ENCODE results near the gene MLC1. TPM values are rescaled to one million over a fixed set of nuclear protein-coding genes. Genes with fewer than 3 reads are reported as not detected.
A peak's percentile ranks its signal among the peaks of the same experiment; 100 is the strongest.

MLC1 gene
- total RNA-seq, 2 experiments from 2014 or later: 0.16 TPM; not detected in 1

GRCh38 chr22:50121202-50121740, 36.0 kb upstream of the MLC1 start:
- Histone ChIP-seq H3K36me3 (ENCODE audit: insufficient read depth, low read length) (no peaks in the 10 kb centered on the region), H3K4me2 (ENCODE audit: low read length) (no peak overlapping the region), H3K9me2 (ENCODE audit: insufficient read depth, low read length) (no peaks in the 10 kb centered on the region), H4K20me1 (ENCODE audit: insufficient read depth, low read length) (no peaks in the 10 kb centered on the region), H3K9me3 (ENCODE audit: low read length) (peaks cover 15% of the 10 kb centered on the region; the same call in 1 of the 2 replicates), H3K4me1 (ENCODE audit: insufficient read depth, low read length, poor library complexity, severe bottlenecking) (peaks cover 10% of the 10 kb centered on the region), H3K27ac (ENCODE audit: low read depth, low read length, poor library complexity, severe bottlenecking) (no peak overlapping the region), H2AFZ (ENCODE audit: low read length) (no peak overlapping the region), H3K79me2 (ENCODE audit: insufficient read depth, low read depth, low read length) (no peaks in the 10 kb centered on the region), H3K4me3 (ENCODE audit: low read depth, low read length, poor library complexity, severe bottlenecking) (no peak overlapping the region)
- intact Hi-C loops (cut with micrococcal nuclease; ENCODE audit: unreplicated experiment): no loop called here
- ChIA-PET POLR2A (no interaction called here), CTCF (ENCODE audit: unreplicated experiment) (no interaction called here)
- no TSS peak for BruUV-seq (replicated peaks)
- DNase-seq (ENCODE audit: low spot score): no peak
- TF ChIP-seq EZH2phosphoT487 (IDR thresholded peaks at IDR 0.05; ENCODE audit: borderline replicate concordance, low read depth, low read length) (no peak), CTCF (conservative IDR thresholded peaks at IDR 0.05; ENCODE audit: low read length) (no peak)

- no TSS peak for BruUV-seq (replicated peaks)
- no peaks in the 10 kb centered on the region for H3K9me2 ChIP-seq (ENCODE audit: insufficient read depth, low read length)
- TF ChIP-seq EZH2phosphoT487 (IDR thresholded peaks at IDR 0.05; ENCODE audit: borderline replicate concordance, low read depth, low read length): no peak
- no peak for TF ChIP-seq CTCF (conservative IDR thresholded peaks at IDR 0.05; ENCODE audit: low read length)
- H3K27ac ChIP-seq (ENCODE audit: low read depth, low read length, poor library complexity, severe bottlenecking): no peak overlapping the region
- POLR2A ChIA-PET: interaction anchor here (0.9 kb wide), 1 partner anchor 14 kb away, joined by 3 read pairs; no protein-coding TSS in a partner anchor
- H3K9me3 ChIP-seq (ENCODE audit: low read length): peaks cover 15% of the 10 kb centered on the region; the same call in 1 of the 2 replicates
- no peak overlapping the region for H2AFZ ChIP-seq (ENCODE audit: low read length)
- no peak for DNase-seq (ENCODE audit: low spot score)
- no peak overlapping the region for H3K4me2 ChIP-seq (ENCODE audit: low read length)
- peaks cover 10% of the 10 kb centered on the region for H3K4me1 ChIP-seq (ENCODE audit: insufficient read depth, low read length, poor library complexity, severe bottlenecking)
- CTCF ChIA-PET (ENCODE audit: unreplicated experiment): no interaction called here
- H3K4me3 ChIP-seq (ENCODE audit: low read depth, low read length, poor library complexity, severe bottlenecking): no peak overlapping the region
- no peaks in the 10 kb centered on the region for H3K36me3 ChIP-seq (ENCODE audit: insufficient read depth, low read length)
- no peaks in the 10 kb centered on the region for H3K79me2 ChIP-seq (ENCODE audit: insufficient read depth, low read depth, low read length)
- intact Hi-C loops (cut with micrococcal nuclease; ENCODE audit: unreplicated experiment): no loop called here
- H4K20me1 ChIP-seq (ENCODE audit: insufficient read depth, low read length): no peaks in the 10 kb centered on the region
These were observed 34.6 kb upstream of the MLC1 start for GRCh38 chr22:50119768-50120251.

GRCh38 chr22:50119169-50119767, 34.0 kb upstream of the MLC1 start:
- Histone ChIP-seq H3K9me2 (ENCODE audit: insufficient read depth, low read length) (no peaks in the 10 kb centered on the region), H3K4me1 (ENCODE audit: insufficient read depth, low read length, poor library complexity, severe bottlenecking) (peaks cover 10% of the 10 kb centered on the region), H3K4me2 (ENCODE audit: low read length) (peak overlapping the region; percentile 39; the same call in 1 of the 2 replicates), H3K36me3 (ENCODE audit: insufficient read depth, low read length) (no peaks in the 10 kb centered on the region), H3K4me3 (ENCODE audit: low read depth, low read length, poor library complexity, severe bottlenecking) (no peak overlapping the region), H4K20me1 (ENCODE audit: insufficient read depth, low read length) (no peaks in the 10 kb centered on the region), H3K9me3 (ENCODE audit: low read length) (peaks cover 15% of the 10 kb centered on the region; the same call in 1 of the 2 replicates), H3K79me2 (ENCODE audit: insufficient read depth, low read depth, low read length) (no peaks in the 10 kb centered on the region), H3K27ac (ENCODE audit: low read depth, low read length, poor library complexity, severe bottlenecking) (no peak overlapping the region), H2AFZ (ENCODE audit: low read length) (peak overlapping the region; percentile 44; the same call in 1 of the 2 replicates)
- ChIA-PET CTCF (ENCODE audit: unreplicated experiment) (no interaction called here), POLR2A (no interaction called here)
- peak; percentile 29 for DNase-seq (ENCODE audit: low spot score)
- no TSS peak for BruUV-seq (replicated peaks)
- intact Hi-C loops (cut with micrococcal nuclease; ENCODE audit: unreplicated experiment): no loop called here
- TF ChIP-seq EZH2phosphoT487 (IDR thresholded peaks at IDR 0.05; ENCODE audit: borderline replicate concordance, low read depth, low read length) (no peak), CTCF (conservative IDR thresholded peaks at IDR 0.05; ENCODE audit: low read length) (no peak)

Data from OCI-LY7 (cell line).